ENCODE data around the gene PLD1.
"Not testable (repeated sequence)": the region's sequence is repeated elsewhere in the genome, so short reads cannot be mapped to it uniquely, and the experiment has no call there.

PLD1 gene

GRCh38 chr3:171809861-171810628, at the start of gene PLD1:
Gene PLD1 (minus strand): TSS chr3:171810483. CDS start chr3:171738051, 72,432 bp downstream.
- no peak for DNase-seq

GRCh38 chr3:171858770-171859169, 48.5 kb upstream of the PLD1 start:
- not testable (repeated sequence) for DNase-seq

DNA sequence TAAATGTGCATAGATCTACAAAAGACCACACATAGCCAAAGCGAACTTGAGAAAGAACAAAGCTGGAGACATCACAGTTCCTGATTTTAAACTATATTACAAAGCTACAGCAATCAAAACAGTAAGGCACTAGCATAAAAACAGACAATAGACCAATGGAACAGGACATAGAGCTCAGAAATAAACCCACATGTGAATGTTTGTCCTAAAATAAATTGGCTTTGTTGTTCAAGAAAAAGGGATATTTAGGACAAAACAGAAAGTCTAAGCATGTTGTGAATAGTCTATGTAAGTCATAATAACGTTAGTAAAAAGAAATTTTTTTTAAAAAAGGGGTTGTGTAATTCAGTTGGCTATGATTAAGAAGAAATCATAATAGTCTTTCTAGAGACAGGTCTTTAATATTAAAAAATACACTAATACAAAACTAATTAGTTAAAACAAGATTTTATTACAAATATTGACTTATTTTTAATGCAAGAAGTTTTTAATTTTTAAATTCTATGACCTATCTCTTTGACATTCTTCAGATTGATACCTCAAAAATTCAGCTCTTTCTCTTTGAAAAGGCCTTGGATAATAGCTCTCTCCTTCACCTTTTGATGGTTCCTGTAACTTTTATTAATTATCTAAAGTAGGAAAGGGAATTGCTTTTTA, 44.5 kb upstream of the PLD1 start:
- DNase-seq, result no peak

DNA sequence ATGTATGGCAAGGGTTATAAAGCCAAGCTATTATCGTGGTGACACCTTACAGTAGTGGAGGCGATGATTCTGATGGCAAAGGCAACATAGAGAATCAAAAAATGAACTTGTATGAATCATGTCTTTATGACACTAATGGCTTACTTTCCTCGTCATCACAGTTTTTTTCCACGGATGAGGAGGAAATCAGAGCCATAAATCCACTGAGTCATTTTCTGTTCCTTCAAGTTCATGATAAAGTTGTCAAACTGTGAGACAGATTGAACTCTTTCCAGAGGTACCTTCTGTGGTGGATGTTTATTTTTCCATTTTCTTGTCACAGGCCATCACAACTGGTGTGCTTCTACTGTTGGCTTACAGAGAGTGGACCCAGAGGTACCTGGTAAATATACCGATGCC, 41.4 kb upstream of the PLD1 start:
- DNase-seq, result no peak

DNA sequence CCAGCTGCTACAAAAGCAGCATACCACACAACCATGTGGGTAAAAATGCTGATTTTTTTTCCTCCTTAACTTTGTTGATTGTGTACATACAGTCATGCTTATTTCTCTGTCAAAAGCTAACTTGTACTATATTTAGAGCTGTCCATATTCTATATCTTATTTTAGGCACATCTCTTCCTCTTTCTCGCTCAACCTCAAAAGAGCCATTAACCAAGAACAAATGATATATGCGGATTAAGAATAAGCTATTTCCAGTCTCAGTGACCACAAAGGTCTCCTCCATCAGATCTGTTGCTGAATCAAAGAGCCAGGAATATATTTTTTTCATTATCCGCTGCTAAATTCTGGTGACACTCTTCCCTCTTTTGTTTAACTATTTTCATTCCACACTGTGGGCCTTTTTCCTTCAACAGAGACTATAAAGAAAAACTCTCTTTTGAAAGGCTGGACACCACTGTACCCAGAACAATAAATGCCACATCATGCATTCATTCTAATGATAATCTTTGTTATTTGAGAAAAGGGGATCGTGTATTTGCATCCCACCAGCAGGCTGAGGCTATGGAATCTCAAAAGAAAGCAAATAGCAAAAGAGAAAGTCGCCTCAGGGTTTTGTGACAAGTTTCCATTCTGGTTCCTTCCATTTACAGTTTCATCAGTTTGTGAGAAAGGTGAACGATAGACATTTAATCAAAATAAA, 40.8 kb upstream of the PLD1 start:
- DNase-seq, result no peak

GRCh38 chr3:171850320-171850959, 40.2 kb upstream of the PLD1 start:
- DNase-seq, result no peak

DNA sequence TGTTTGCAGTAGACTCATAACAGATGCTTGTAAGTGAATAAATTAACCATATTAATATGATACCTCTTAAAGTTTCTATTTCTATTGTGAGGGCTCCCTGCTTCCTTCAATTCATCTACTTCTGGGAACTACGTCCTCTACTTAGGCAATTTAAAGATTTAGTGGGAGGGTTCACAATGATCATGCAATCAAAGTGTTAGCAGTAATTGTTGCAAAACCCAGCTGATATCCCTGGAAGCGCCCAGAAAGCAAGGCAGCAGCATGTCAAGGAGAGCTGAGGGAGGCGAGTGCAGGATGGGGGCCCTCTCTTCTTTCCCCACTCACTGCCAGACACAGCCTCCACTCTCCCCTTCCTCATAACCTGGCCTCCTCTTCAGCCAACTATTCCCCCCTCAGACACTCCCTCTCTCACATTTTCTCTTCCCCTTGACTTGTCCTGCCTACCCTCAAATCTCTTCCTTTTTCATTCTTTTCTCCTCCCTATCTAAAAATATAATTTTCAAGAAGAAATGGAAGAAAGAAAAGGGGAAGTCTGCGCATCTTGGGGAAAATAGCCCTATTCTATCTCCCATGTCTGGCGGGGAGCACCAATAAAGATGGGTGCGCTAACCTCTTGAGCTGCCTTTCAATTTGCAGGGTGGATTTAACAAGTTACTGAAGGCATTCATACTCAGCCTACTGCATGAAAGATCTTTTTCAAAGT, 39.5 kb upstream of the PLD1 start:
- DNase-seq, result no peak

DNA sequence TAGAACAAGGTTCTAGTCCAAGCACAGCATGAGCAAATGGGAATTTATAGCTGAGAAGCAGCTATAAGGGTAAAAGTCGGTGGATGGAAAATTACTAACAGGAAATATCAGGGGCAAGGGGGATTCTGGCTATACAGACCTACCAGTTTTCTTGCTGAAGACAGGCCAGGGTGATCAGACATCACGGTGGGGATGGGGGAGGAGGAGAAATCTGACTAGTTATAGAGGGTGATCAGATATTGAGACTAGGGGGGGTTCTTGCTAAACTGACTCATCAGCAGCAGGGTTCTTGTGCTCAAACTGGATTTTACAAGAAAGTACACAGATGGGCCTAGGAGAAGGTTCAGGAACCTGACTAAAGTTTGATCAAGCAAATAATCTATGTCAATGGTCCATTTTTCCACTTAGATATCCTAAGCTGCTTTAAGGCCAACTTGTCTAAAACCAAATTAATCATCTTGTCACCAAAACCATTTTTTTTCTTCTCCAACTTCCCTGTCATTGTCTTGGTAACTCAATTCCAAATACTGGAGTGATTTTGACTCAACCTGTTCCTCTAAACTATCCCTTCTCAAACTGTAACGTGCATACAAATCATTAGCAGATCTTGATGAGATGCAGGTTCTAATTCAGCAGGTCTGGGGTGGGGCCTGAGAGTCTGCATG, 37.4 kb upstream of the PLD1 start:
- DNase-seq, result no peak

DNA sequence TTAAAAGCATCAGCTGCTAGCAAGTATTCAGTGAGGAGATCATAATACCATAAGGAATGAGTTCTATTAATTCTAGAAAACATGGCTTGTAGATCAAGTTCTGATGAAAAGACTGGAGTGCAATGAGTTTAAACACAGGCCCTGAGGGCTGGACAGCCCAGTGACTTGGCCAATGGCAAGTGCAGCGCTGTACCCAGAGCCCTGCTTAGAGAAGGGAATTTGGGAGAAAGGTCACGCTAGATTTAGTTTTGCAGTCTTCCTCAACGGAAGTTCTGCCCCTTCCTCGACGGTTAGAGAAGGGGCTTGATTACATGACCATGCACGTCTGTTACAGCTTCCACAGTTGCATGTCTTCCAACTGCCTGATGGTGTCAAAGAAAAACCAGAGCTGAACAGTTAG, 36.9 kb upstream of the PLD1 start:
- DNase-seq, result no peak

- DNase-seq, result no peak
Observed at GRCh38 chr3:171846597-171846996, 36.3 kb upstream of the PLD1 start.

DNA sequence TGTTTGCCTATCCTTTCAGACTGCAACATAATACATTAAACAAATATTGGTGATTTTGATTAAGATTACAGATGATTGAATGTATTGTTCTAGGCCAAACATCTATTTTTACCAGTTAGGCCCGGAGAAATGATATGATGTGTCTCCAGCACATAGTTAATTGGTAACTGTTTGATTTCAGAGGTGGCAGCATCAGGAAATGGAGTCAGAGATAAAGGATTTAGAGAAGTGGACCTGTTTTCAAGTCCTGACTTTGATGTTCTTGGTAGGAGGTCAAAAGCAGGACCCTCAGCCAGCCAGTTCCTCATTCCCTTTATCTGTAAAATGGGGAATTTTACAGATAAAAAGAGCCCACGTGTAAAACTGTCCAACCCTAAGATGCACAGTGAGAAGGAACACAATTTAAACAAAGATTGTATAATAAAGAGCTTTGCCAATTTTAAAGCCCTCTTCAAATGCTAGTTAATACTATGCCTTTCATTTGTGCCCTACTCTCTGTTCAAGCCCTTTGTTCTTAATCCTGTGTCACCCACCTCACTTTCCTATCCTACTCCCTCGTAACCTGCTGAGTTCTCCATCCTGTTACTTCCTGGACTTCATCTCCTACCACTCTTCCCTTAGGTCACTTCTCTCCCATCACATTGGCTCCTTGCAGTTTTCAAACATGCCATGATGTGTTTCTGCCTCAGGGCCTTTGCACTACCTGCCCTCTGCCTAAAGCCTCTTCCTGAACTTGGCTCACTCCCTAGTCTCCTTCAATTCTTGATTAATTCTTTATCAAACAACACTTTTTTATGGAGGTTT, 35.4 kb upstream of the PLD1 start:
- DNase-seq, result no peak

DNA sequence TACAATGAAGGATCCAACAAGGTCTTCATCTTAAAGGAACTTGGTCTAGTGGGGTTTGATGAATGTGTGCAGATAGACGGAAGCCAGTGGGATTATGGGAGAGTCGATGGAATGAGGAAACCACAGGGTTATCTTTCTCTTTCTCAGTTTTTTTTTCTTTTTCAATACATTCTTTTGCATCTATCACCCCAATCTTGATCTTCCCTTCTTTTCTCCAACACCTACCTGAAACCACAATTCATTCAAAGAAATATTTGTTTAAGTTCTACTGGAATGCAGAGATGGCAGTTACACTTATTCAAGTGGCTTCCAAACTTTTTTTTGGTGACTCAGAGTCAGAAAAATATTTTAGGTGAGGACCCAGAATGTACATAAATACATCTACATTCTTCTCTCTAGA, 34.6 kb upstream of the PLD1 start:
- DNase-seq, result no peak

DNA sequence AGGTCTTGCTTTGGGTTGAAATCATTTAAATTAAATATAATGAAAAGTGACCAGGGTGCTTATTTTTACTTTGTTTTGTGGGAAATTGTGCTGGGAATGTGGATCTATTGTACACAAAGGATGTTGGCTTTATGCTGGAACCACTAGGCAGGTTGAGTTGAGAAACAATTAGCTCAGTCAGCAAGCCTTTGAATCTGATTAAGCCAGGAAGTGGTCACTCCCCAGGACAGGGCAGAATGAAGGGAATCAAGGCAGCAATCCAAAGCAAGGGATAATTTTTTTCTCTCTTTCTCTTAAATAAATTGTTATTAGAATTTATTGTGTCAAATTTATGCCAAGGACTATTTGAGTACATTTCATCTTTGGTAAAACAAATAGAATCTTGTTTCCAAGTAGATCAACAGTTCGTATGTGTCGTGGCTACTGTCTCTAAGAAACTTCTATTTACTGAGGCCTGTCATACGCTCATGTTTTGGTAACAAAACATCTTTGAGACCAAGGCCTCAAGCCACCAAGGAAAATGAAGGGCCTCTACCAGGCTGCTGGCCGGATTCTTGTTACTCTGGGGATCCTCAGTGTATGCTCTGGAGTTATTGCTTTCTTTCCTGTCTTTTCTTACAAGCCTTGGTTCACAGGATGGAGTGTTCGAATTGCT, 32.7 kb upstream of the PLD1 start, which contains the start of gene TMEM212:
TMEM212 (plus strand) TSS at position 486 of the 655 bp plus-strand sequence; CDS start at position 521, 35 bp downstream.
- DNase-seq, result no peak

- DNase-seq, result no peak
Observed at GRCh38 chr3:171841620-171842000, 31.3 kb upstream of the PLD1 start.

DNA sequence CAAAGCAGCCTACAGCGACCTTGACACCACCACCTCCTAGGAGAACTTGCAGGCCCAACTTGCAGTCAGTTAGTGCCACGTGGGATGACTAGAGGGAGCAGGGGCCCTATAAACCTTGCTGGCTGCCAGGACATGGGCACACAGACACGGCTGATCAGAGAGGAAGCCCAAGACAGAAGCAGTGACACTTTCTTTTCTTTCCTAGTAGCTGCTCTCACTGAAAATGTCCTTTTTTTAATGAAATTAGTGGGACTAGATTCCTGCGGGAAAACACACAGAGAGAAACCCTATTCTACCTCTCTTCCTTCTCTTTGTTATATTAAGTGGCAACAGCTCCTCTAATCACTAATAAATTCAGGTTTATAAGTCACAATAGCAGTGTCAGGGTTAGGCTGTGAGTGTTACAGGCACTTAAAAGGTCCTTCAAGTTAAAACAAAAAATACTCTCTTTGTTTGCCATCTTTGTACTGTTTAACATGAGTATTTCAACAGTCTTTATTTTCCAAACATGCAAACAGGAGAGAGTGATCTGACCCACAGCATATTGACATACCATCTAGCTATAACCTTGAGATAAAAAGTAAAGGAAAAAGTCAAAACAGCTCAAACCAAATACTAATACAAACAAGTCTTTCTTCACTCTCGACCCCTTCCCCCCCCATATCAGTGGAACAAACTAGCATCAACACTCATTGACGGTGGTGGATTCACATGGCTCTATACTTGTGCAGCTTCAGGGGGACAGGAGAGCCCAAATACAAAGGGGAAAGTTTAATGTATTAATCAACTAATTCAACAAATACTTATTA, 30.7 kb upstream of the PLD1 start:
- no peak for DNase-seq

GRCh38 chr3:171840445-171840810, 30.1 kb upstream of the PLD1 start:
- no peak for DNase-seq

DNA sequence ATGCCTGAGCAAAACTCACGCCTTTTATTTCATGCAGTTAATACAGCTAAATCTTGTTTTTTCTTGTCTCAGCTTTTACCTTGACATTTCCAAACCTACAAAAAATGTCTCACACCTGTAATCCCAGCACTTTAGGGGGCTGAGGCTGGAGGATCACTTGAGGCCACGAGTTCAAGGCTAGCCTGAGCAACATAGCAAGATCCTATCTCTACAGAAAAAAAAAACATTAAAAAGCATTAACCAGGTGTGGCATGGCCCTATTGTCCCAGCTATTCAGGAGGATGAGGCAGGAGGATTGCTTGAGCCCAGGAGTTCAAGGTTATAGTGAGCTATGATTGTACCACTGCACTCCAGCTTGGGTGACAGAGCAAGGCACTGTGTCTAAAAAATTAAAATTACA, 29.0 kb upstream of the PLD1 start:
- DNase-seq, result no peak

- no peak for DNase-seq
Observed at GRCh38 chr3:171838218-171838720, 28.0 kb upstream of the PLD1 start.

- DNase-seq, result no peak
Observed at GRCh38 chr3:171837698-171838097, 27.4 kb upstream of the PLD1 start.

DNA sequence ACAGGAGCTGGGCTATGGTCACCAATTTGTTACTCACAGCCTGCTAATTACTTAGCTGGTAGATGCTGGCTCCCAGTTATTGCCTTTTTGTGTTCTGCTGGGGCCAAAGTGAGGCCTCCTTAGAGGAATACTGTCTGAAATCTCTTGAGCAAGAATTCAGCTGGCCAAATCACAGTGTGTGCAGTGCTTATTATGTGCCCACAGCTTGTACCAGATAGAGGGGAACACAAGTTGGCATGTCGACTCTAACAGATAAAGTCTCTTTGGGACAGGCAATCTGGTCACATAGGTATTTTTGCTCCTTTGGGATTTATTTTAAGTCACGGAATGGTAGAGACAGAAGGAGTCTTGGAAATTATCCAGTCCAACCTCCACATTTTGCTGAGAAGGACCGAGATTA, 26.6 kb upstream of the PLD1 start:
- no peak for DNase-seq

All from cerebellar nuclear complex (tissue), 1 donor.